ENCODE data around the gene KIAA0930.

The KIAA0930 gene

DNA sequence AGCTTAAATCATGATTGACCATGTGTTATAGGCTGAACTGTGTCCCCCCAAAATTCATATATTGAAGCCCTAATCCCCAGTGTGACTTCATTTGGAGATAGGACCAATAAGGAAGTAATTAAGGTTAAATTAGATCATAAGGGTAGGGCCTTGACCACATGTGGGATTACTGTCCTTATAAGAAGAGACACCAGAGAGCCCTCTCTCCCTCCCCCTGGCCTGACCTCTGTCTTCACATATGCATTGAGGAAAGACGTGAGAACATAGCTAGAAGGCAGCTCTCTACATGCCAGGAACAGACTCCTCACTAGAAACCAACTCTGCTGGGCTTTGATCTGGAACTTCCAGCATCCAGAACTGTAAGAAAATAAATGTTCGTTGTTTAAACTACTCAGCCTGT is 90.6 kb downstream of the KIAA0930 start:
- TF ChIP-seq, protein P1, sequence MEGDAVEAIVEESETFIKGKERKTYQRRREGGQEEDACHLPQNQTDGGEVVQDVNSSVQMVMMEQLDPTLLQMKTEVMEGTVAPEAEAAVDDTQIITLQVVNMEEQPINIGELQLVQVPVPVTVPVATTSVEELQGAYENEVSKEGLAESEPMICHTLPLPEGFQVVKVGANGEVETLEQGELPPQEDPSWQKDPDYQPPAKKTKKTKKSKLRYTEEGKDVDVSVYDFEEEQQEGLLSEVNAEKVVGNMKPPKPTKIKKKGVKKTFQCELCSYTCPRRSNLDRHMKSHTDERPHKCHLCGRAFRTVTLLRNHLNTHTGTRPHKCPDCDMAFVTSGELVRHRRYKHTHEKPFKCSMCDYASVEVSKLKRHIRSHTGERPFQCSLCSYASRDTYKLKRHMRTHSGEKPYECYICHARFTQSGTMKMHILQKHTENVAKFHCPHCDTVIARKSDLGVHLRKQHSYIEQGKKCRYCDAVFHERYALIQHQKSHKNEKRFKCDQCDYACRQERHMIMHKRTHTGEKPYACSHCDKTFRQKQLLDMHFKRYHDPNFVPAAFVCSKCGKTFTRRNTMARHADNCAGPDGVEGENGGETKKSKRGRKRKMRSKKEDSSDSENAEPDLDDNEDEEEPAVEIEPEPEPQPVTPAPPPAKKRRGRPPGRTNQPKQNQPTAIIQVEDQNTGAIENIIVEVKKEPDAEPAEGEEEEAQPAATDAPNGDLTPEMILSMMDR (IDR thresholded peaks at IDR 0.05): no peak

DNA sequence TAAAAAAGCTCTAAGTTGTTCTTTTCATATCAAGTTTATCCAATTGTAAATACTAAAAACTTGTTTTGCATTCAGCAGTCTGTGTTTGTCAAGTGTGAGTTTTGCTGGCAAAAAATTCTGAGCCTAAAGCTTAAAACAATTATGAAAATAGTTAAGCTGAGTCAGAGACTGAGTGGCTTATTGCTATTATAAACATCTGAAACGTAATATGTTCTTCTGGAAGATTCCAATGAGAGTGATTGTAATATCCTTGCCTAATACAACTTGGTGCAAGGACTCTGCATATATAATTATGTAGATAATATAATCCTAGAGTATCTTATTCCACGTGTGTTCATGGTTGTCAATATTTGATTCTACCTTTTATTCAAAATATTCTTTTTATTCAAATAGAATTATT is 91.0 kb downstream of the KIAA0930 start:
- TF ChIP-seq, protein P1 (IDR thresholded peaks at IDR 0.05): no peak

DNA sequence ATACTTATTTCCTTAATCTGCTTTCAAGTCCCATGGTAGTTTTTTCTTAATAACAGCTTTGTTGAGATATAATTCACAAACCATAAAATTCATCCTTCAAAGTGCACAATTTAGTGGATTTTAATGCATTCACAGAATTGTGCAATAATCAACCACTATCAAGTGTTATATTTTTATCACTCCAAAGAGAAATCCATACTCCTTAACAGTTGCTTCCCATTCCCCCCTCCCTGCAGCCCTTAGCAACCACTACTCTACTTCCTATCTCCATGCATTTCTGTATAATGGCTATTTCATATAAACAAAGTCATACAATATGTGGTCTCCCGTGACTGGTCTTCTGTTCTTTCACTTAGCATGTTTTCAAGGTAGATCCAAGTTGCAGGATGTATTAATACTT is 95.8 kb downstream of the KIAA0930 start:
- TF ChIP-seq, protein P1 (IDR thresholded peaks at IDR 0.05): no peak

DNA sequence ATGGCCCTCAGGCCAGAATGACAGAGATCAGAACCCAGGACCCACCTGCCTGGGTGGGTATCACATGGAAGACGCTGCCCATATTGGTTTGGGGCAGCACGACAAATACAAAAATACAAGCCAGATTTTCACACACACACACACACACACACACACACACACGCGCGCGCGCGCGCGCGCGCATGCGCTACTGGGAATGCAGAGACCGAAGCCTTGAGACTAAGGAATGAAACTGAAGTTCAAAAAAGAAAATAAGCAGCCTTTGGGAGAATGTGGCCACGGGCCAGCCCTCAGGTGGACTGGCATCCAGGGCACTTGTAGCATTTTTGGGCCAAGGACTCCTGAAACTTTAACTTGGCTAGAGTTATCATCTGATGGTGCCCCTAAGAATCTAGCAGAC is 98.3 kb downstream of the KIAA0930 start:
- TF ChIP-seq, protein P1 (IDR thresholded peaks at IDR 0.05): no peak
